ENCODE measurements around the gene KLHL30.

The KLHL30 gene

DNA sequence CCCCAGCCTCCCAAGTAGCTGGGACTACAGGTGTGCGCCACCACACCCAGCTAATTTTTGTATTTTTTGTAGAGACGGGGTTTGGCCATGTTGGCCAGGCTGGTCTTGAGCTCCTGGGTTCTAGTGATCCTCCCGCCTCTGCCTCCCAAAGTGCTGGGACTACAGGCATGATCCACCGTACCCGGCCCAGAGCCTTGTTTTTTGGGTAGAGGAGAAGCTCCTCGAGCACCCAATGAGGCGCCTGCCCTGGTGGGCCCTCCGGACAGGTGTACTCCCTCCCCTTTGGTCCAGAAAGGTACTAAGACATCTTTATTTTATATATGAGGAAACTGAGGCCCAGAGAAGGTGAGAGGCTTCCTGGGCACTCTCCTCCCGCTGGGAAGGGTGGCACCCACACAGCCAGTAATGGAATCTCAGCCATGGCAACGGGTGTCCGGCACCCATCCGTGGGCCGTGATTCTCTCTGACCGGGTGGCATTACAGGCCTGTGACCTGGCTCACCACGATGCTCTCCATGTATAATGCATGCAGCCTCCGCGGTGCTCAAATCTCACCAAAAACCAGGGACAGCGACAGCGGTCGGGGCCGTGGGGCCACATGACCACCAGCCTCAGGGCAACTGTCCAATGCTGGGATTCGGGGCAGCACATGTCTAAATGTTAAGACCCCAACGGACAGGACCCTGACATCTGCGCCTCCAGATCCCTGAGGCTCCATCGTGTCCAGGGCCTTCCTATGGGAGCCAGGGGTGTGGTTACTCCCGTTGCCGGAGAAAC is 16.8 kb upstream of the KLHL30 start:
- TF ChIP-seq, protein P1, sequence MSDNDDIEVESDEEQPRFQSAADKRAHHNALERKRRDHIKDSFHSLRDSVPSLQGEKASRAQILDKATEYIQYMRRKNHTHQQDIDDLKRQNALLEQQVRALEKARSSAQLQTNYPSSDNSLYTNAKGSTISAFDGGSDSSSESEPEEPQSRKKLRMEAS (IDR thresholded peaks at IDR 0.05): no peak
- TF ChIP-seq NFIC (IDR thresholded peaks at IDR 0.05) (no peak), CEBPB (IDR thresholded peaks at IDR 0.05) (no peak), TEAD4 (IDR thresholded peaks at IDR 0.05) (no peak), FOXM1 (IDR thresholded peaks at IDR 0.05; ENCODE audit: borderline replicate concordance, low read depth) (no peak)
- TF ChIP-seq, protein P2, sequence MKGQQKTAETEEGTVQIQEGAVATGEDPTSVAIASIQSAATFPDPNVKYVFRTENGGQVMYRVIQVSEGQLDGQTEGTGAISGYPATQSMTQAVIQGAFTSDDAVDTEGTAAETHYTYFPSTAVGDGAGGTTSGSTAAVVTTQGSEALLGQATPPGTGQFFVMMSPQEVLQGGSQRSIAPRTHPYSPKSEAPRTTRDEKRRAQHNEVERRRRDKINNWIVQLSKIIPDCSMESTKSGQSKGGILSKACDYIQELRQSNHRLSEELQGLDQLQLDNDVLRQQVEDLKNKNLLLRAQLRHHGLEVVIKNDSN (IDR thresholded peaks at IDR 0.05): no peak

DNA sequence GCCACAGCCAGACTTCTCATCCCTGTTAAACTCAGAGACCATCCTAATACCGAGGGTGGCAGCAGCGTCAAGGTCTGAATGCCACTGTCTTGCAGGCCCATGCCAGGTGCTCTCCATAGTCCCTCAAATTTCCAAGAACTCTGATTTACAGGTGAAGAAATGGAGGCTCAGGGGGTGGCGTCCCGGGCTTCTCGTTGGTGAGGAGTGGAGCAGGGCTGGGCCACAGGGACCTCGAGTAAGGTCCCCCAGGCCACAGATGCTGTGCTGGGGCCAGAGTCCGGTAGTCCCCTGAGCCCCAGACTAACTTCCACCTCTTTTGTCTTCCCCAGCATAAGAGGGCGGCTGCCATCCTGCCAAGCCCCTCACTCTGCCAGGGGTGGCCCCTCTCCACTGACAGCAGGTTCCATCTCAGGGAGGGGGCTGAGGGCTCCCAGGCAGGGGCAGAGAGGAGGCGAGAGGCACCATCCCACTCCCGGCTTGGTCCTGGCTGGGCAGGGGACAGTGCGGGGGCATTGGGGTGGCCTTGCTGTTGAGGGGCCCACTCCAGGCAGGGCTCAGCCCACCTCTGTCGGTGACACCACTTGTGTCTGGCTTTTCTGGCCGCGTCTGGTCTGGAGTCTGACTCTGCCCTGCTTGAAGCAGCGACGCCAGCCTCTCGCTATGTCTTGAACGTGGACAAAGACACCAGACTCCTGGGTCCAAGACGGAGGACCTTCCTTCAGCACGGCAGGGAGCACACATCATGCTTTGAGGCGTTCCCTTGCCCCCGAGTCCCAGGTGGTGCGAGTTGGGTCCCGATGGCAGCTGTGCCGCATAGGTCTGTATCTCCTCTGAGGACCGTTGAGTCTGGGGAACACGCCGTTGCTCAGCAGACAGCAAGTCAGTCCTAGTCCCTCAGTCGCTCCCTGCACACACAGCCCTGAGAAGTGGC is 15.9 kb upstream of the KLHL30 start:
- TF ChIP-seq CEBPB (IDR thresholded peaks at IDR 0.05): no peak
- TF ChIP-seq EP300 (IDR thresholded peaks at IDR 0.05; ENCODE audit: borderline replicate concordance): no peak
- TF ChIP-seq, protein P3, sequence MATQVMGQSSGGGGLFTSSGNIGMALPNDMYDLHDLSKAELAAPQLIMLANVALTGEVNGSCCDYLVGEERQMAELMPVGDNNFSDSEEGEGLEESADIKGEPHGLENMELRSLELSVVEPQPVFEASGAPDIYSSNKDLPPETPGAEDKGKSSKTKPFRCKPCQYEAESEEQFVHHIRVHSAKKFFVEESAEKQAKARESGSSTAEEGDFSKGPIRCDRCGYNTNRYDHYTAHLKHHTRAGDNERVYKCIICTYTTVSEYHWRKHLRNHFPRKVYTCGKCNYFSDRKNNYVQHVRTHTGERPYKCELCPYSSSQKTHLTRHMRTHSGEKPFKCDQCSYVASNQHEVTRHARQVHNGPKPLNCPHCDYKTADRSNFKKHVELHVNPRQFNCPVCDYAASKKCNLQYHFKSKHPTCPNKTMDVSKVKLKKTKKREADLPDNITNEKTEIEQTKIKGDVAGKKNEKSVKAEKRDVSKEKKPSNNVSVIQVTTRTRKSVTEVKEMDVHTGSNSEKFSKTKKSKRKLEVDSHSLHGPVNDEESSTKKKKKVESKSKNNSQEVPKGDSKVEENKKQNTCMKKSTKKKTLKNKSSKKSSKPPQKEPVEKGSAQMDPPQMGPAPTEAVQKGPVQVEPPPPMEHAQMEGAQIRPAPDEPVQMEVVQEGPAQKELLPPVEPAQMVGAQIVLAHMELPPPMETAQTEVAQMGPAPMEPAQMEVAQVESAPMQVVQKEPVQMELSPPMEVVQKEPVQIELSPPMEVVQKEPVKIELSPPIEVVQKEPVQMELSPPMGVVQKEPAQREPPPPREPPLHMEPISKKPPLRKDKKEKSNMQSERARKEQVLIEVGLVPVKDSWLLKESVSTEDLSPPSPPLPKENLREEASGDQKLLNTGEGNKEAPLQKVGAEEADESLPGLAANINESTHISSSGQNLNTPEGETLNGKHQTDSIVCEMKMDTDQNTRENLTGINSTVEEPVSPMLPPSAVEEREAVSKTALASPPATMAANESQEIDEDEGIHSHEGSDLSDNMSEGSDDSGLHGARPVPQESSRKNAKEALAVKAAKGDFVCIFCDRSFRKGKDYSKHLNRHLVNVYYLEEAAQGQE (IDR thresholded peaks at IDR 0.05; ENCODE audit: low read depth): no peak
- no peak for TF ChIP-seq TEAD4 (IDR thresholded peaks at IDR 0.05)

DNA sequence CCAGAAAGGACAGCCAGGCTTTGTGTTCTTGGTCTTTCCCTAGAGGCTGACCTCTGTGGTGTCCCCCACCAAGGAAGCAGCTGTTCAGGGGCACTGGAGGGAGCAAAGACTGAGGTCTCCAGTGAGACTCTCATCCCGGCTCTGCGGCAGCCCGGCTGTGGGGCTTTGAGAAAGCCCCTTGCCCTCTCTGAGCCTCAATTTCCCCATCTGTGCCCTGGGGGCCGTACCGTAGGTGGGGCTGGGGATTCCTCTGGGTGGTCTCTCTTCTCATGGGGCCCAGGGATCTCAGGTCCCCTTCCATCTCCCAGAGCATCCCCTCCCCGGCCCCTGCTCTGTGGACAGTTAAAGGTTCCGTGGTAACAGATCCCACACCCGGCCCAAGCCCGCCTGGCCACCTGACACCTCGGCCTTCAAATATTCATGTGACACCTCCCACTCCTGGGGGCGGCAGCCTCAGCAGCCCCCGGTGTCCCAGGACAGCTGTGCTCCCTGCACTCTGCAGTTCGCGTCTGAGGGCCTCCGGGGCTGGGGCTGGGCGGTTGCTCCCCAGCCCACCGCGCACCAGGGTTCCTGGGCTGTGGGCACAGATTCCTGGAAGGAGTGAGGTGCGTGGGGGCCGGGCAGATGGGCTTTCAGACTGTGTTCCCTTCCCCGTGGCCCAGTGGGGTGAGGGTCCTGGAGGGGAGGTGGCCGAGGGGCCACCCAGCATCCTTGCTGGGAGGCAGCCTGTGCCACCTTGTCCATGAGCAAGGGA is 15.1 kb upstream of the KLHL30 start:
- TF ChIP-seq TCF12 (IDR thresholded peaks at IDR 0.05; ENCODE audit: low read depth) (no peak), ZBTB7A (IDR thresholded peaks at IDR 0.05; ENCODE audit: low read depth) (no peak), RAD21 (IDR thresholded peaks at IDR 0.05; ENCODE audit: low read depth) (no peak), CREB1 (IDR thresholded peaks at IDR 0.05; ENCODE audit: low read depth) (no peak), EP300 (IDR thresholded peaks at IDR 0.05; ENCODE audit: borderline replicate concordance) (no peak), TEAD4 (IDR thresholded peaks at IDR 0.05) (no peak)
- TF ChIP-seq, protein P3 (IDR thresholded peaks at IDR 0.05; ENCODE audit: low read depth): no peak

DNA sequence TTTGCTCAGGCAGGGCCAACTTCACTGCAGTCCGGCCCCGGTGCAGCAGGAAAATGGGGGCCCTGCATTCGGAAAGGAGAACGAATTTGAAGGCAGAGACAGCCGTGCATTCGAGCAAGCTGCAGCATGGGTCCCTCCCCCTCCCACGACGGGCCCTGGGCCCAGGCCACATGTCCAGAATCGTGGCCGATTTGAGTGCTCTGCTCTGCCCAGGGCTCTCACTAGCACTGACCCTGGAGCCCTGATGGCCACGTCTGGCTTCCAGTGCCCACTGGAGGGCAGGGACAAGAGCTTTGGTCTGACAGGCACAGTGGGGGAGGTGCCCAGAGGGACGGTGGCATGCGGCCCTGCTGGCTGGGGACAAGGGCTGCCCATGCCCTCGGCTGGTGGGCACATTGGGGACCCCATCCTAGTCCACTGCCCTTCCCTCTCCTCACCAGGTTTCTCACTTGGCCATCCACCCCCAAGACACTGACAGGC is 14.4 kb upstream of the KLHL30 start:
- TF ChIP-seq, protein P2 (IDR thresholded peaks at IDR 0.05): no peak
- TF ChIP-seq EGR1 (IDR thresholded peaks at IDR 0.05): no peak
- TF ChIP-seq, protein P3 (IDR thresholded peaks at IDR 0.05; ENCODE audit: low read depth): no peak
- TF ChIP-seq EP300 (IDR thresholded peaks at IDR 0.05; ENCODE audit: borderline replicate concordance): no peak
- TF ChIP-seq FOXM1 (IDR thresholded peaks at IDR 0.05; ENCODE audit: borderline replicate concordance, low read depth): no peak
- no peak for TF ChIP-seq CEBPB (IDR thresholded peaks at IDR 0.05)
- no peak for TF ChIP-seq TCF12 (IDR thresholded peaks at IDR 0.05; ENCODE audit: low read depth)
- TF ChIP-seq TEAD4 (IDR thresholded peaks at IDR 0.05): no peak
- TF ChIP-seq NFIC (IDR thresholded peaks at IDR 0.05): no peak
- TF ChIP-seq CREB1 (IDR thresholded peaks at IDR 0.05; ENCODE audit: low read depth): no peak
- TF ChIP-seq, protein P1 (IDR thresholded peaks at IDR 0.05): no peak
- no peak for TF ChIP-seq YY1 (IDR thresholded peaks at IDR 0.05; ENCODE audit: low read depth)
- TF ChIP-seq RAD21 (IDR thresholded peaks at IDR 0.05; ENCODE audit: low read depth): no peak

Data from Ishikawa (cell line).